Esophagus muscularis mucosa (tissue), 4 donors: ENCODE data around the gene MYRIP. TPM values are rescaled to one million over a fixed set of nuclear protein-coding genes. Genes with fewer than 3 reads are reported as not detected.

Experiments used
- DNase-seq: peaks from one replicate; pipeline ENCODE4 v3.0.0-alpha.2; 2017; ENCODE audit errors: extremely low spot score
- H3K27ac ChIP-seq, 4 donors: fragments of 200-600 bp; sonication (generic); replicated peaks in 1 of 4; 1 replicate in 3 of 4; 2 replicates in 1 of 4; pipeline ENCODE4 v1.5.1; 2016 to 2019; ENCODE audit warnings: mild to moderate bottlenecking in 1 of 4
- H3K27me3 ChIP-seq, 4 donors: fragments of 200-600 bp; sonication (generic); one replicate each; pipeline versions ENCODE4 v1.5.1 to v1.6.0; 2016 to 2019
- H3K36me3 ChIP-seq, 4 donors: fragments of 200-600 bp; sonication (generic); one replicate each; pipeline ENCODE4 v1.5.1; 2016 to 2019
- H3K4me1 ChIP-seq, 4 donors: fragments of 200-600 bp; sonication (generic); one replicate each; pipeline ENCODE4 v1.5.1; 2016 to 2019
- H3K4me3 ChIP-seq, 4 donors: fragments of 200-600 bp; sonication (generic); 1 replicate in 2 of 4; 2 replicates in 2 of 4; pipeline ENCODE4 v1.5.1; 2016 to 2019; ENCODE audit warnings: mild to moderate bottlenecking in 4 of 4, moderate library complexity in 1 of 4
- H3K9me3 ChIP-seq, 4 donors: fragments of 200-600 bp; sonication (generic); 1 replicate in 3 of 4; 2 replicates in 1 of 4; pipeline ENCODE4 v1.5.1; 2016 to 2019
- CTCF ChIP-seq, 3 experiments: fragments of 200-600 bp in 2 of 3; fragments of 450-650 bp in 1 of 3; sonication (generic) in 2 of 3; IDR thresholded peaks; one replicate each; pipeline ENCODE4 v1.5.1; 2017 to 2019; ENCODE audit warnings: antibody characterized with exemption in 3 of 3, mild to moderate bottlenecking in 2 of 3, moderate library complexity in 1 of 3
- EP300 ChIP-seq: sonication (generic); formaldehyde crosslinking; IDR thresholded peaks from one replicate; pipeline ENCODE4 v1.6.1; 2017; ENCODE audit warnings: antibody characterized with exemption
- POLR2A ChIP-seq: fragments of 450-650 bp; IDR thresholded peaks from one replicate; pipeline ENCODE4 v1.6.1; 2017; ENCODE audit warnings: antibody characterized with exemption, moderate library complexity, mild to moderate bottlenecking, low read depth
- POLR2AphosphoS5 ChIP-seq, 2 donors: sonication (generic); formaldehyde crosslinking; IDR thresholded peaks; one replicate each; pipeline ENCODE4 v1.6.1; 2017; ENCODE audit warnings: antibody characterized with exemption in 2 of 2
- WGBS: methylation state at CpG from one replicate; pipeline ENCODE4 v1.1.5; 2018; 5-methylcytosine and 5-hydroxymethylcytosine counted together
- intact Hi-C: fragments of 100-400 bp; cut with DNase I; formaldehyde crosslinking; loops from one replicate; pipeline ENCODE4 v1.15.1; 2023
- total RNA-seq, 4 donors: library from RNA; depleted of rRNA; stranded (reverse); fragments of >200 nt; gene quantifications; one replicate each; pipeline versions ENCODE4 v1.1.0 to v1.2.1, GENCODE V29; 2016

Gene MYRIP
- total RNA-seq, 4 donors from 2014 or later: 3.3 to 7.2 (median 5.8) TPM

GRCh38 chr3:39805650-39806049, 3.8 kb upstream of the MYRIP start:
- H3K9me3 ChIP-seq: no peaks in the 10 kb centered on the region
- peaks cover 10 to 21% (median 19%) of the 10 kb centered on the region in 4 donors for H3K4me1 ChIP-seq
- H3K4me3 ChIP-seq: no peak overlapping the region
- peaks cover 0 to 44% (median 12%) of the 10 kb centered on the region in 4 donors for H3K27me3 ChIP-seq
- DNase-seq: no peak
- TF ChIP-seq CTCF (IDR thresholded peaks at IDR 0.05) (no peak), POLR2AphosphoS5 (IDR thresholded peaks at IDR 0.05) (no peak), EP300 (no peak), POLR2A (no peak)
- intact Hi-C loops: no loop called here
- no peaks in the 10 kb centered on the region for H3K36me3 ChIP-seq
- WGBS: 52% methylated on average over 2 of the region's 2 CpGs
- no peak overlapping the region for H3K27ac ChIP-seq

- Histone ChIP-seq H3K9me3 (no peaks in the 10 kb centered on the region), H3K4me1 (peaks cover 13 to 29% (median 22%) of the 10 kb centered on the region in 4 donors), H3K27ac (no peak overlapping the region), H3K4me3 (no peak overlapping the region), H3K36me3 (no peaks in the 10 kb centered on the region), H3K27me3 (peaks cover 0 to 56% (median 22%) of the 10 kb centered on the region in 4 donors)
- intact Hi-C loops: no loop called here
- TF ChIP-seq POLR2AphosphoS5 (IDR thresholded peaks at IDR 0.05) (no peak), POLR2A (no peak), CTCF (IDR thresholded peaks at IDR 0.05) (no peak), EP300 (no peak)
- no peak for DNase-seq
- WGBS: 76% methylated on average over 1 of the region's 1 CpG
Measured at GRCh38 chr3:39806820-39807219, 2.6 kb upstream of the MYRIP start.

- no peak overlapping the region for H3K27ac ChIP-seq
- TF ChIP-seq EP300: no peak
- no peak for TF ChIP-seq POLR2AphosphoS5 (IDR thresholded peaks at IDR 0.05)
- no peak for TF ChIP-seq POLR2A
- no peak for TF ChIP-seq CTCF (IDR thresholded peaks at IDR 0.05)
- DNase-seq: no peak
- 11% methylated on average over 25 of the region's 26 CpGs for WGBS
- peaks cover 0 to 69% (median 26%) of the 10 kb centered on the region in 4 donors for H3K27me3 ChIP-seq
- intact Hi-C loops: no loop called here
- H3K9me3 ChIP-seq: no peaks in the 10 kb centered on the region
- H3K4me1 ChIP-seq: peaks cover 13 to 29% (median 22%) of the 10 kb centered on the region in 4 donors
- H3K4me3 ChIP-seq: peak overlapping the region; percentile 58 to 62 (median 60)
- no peaks in the 10 kb centered on the region for H3K36me3 ChIP-seq
Measured at GRCh38 chr3:39808467-39809180, 785 bp upstream of the MYRIP start.

- Histone ChIP-seq H3K4me3 (peak overlapping the region; percentile 58 to 62 (median 60)), H3K36me3 (no peaks in the 10 kb centered on the region), H3K9me3 (no peaks in the 10 kb centered on the region), H3K27me3 (peaks cover 0 to 72% (median 26%) of the 10 kb centered on the region in 4 donors), H3K4me1 (peaks cover 13 to 29% (median 22%) of the 10 kb centered on the region in 4 donors), H3K27ac (peak overlapping the region in 1 of 4 donors; percentile 48)
- intact Hi-C loops: no loop called here
- TF ChIP-seq POLR2A: no peak
- no peak for TF ChIP-seq EP300
- TF ChIP-seq POLR2AphosphoS5 (IDR thresholded peaks at IDR 0.05): no peak
- TF ChIP-seq CTCF (IDR thresholded peaks at IDR 0.05): no peak
- DNase-seq: no peak
- 10% methylated on average over 5 of the region's 48 CpGs for WGBS
Measured at GRCh38 chr3:39809995-39810595, 686 bp downstream of the MYRIP start.
